Liver (tissue), 9 donors: ENCODE results near the gene PRIM2. TPM values are rescaled to one million over a fixed set of nuclear protein-coding genes. Genes with fewer than 3 reads are reported as not detected.
"Not testable (repeated sequence)": the region's sequence is repeated elsewhere in the genome, so short reads cannot be mapped to it uniquely, and the experiment has no call there.

Experiments used
- DNase-seq: peaks from one replicate; pipeline ENCODE4 v3.0.0-alpha.2; 2017; ENCODE audit warnings: low spot score
- H3K27ac ChIP-seq, 2 donors: one replicate each; pipeline ENCODE4 v1.7.0; 2013; ENCODE audit warnings: inconsistent platforms in 2 of 2, low read length in 2 of 2, control low read depth in 1 of 2, low read depth in 1 of 2, mild to moderate bottlenecking in 1 of 2
- H3K27me3 ChIP-seq, 4 donors: one replicate each; pipeline versions ENCODE4 v1.6.1 to v1.7.0; 2013; ENCODE audit warnings: low read length in 3 of 4, inconsistent platforms in 1 of 4, mild to moderate bottlenecking in 1 of 4, moderate library complexity in 1 of 4; ENCODE audit not compliant: control insufficient read depth in 4 of 4, insufficient read depth in 4 of 4
- H3K36me3 ChIP-seq, 4 donors: one replicate each; pipeline versions ENCODE4 v1.6.1 to v1.7.0; 2013; ENCODE audit warnings: low read length in 3 of 4, mild to moderate bottlenecking in 3 of 4, low read depth in 1 of 4, moderate library complexity in 1 of 4; ENCODE audit not compliant: control insufficient read depth in 4 of 4, insufficient read depth in 3 of 4
- H3K4me1 ChIP-seq, 4 donors: one replicate each; pipeline versions ENCODE4 v1.6.1 to v1.7.0; 2013; ENCODE audit warnings: low read length in 3 of 4, mild to moderate bottlenecking in 3 of 4, moderate library complexity in 1 of 4; ENCODE audit not compliant: control insufficient read depth in 4 of 4, insufficient read depth in 4 of 4
- H3K4me3 ChIP-seq, 3 donors: one replicate each; pipeline versions ENCODE4 v1.6.1 to v1.7.0; 2013; ENCODE audit warnings: low read length in 3 of 3, control low read depth in 1 of 3, low read depth in 1 of 3, mild to moderate bottlenecking in 1 of 3
- H3K9ac ChIP-seq, 2 donors: one replicate each; pipeline ENCODE4 v1.7.0; 2013; ENCODE audit warnings: low read length in 2 of 2, mild to moderate bottlenecking in 2 of 2, moderate library complexity in 2 of 2, control low read depth in 1 of 2, low read depth in 1 of 2
- H3K9me3 ChIP-seq, 4 donors: one replicate each; pipeline versions ENCODE4 v1.6.1 to v1.7.0; 2013; ENCODE audit warnings: low read length in 3 of 4; ENCODE audit not compliant: control insufficient read depth in 4 of 4
- WGBS: extraction: QIAGEN DNeasy Blood & Tissue Kit; methylation state at CpG from one replicate; pipeline ENCODE4 v1.1.7; 2013; 5-methylcytosine and 5-hydroxymethylcytosine counted together
- polyA plus RNA-seq, 2 donors: library from polyadenylated mRNA; stranded (reverse) in 1 of 2; unstranded in 1 of 2; fragments of 200-250 nt in 1 of 2; fragments of >200 nt in 1 of 2; fragmentation: Nextera tagmentation in 1 of 2; extraction: Ambion mirVana in 1 of 2; gene quantifications; one replicate each; pipeline versions ENCODE4 v1.2.1 to v1.2.3, GENCODE V29; 2013 to 2015
- total RNA-seq, 2 donors: library from RNA; depleted of rRNA; stranded (reverse); fragments of >200 nt; gene quantifications; one replicate each; pipeline ENCODE4 v1.2.3, GENCODE V29; 2014
- donor health status: healthy.
- donor health status: healthy.
- donor health status: healthy.
- donor health status: healthy.
- donor health status: healthy.

PRIM2 gene
- total and polyA plus RNA-seq, 4 donors, result 1.6 to 13.0 (median 3.5) TPM

GRCh38 chr6:57475656-57476055 is 158.2 kb downstream of the PRIM2 start:
- H3K4me3 ChIP-seq, H3K36me3 ChIP-seq, H3K9ac ChIP-seq, H3K27me3 ChIP-seq, H3K27ac ChIP-seq, H3K4me1 ChIP-seq, DNase-seq, H3K9me3 ChIP-seq: not testable (repeated sequence)
- 93% methylated on average over 2 of the region's 2 CpGs for WGBS

- H3K9me3 ChIP-seq, H3K9ac ChIP-seq, H3K36me3 ChIP-seq, H3K4me3 ChIP-seq, H3K4me1 ChIP-seq, H3K27me3 ChIP-seq, H3K27ac ChIP-seq, DNase-seq: not testable (repeated sequence)
These were observed 162.8 kb downstream of the PRIM2 start for GRCh38 chr6:57480194-57480593.

GRCh38 chr6:57481121-57481520 is 163.7 kb downstream of the PRIM2 start:
- not testable (repeated sequence) for H3K9ac ChIP-seq, H3K36me3 ChIP-seq, H3K9me3 ChIP-seq, H3K4me1 ChIP-seq, H3K4me3 ChIP-seq, DNase-seq, H3K27ac ChIP-seq, H3K27me3 ChIP-seq
- 97% methylated on average over 1 of the region's 1 CpG for WGBS

- not testable (repeated sequence) for H3K27me3 ChIP-seq, H3K4me1 ChIP-seq, H3K9me3 ChIP-seq, DNase-seq, H3K4me3 ChIP-seq, H3K9ac ChIP-seq, H3K27ac ChIP-seq, H3K36me3 ChIP-seq
- WGBS, result 90% methylated on average over 4 of the region's 4 CpGs
These were observed 165.0 kb downstream of the PRIM2 start for GRCh38 chr6:57482471-57482870.

GRCh38 chr6:57486494-57487081 is 169.2 kb downstream of the PRIM2 start:
- WGBS, result 91% methylated on average over 4 of the region's 4 CpGs

GRCh38 chr6:57488551-57488950 is 171.1 kb downstream of the PRIM2 start:
- H3K9me3 ChIP-seq, H3K4me1 ChIP-seq, H3K36me3 ChIP-seq, H3K27me3 ChIP-seq, DNase-seq, H3K4me3 ChIP-seq, H3K9ac ChIP-seq, H3K27ac ChIP-seq: not testable (repeated sequence)
- 89% methylated on average over 3 of the region's 3 CpGs for WGBS

More at GRCh38 chr6:57486494-57487081, 169.2 kb downstream of the PRIM2 start:
- not testable (repeated sequence) for DNase-seq, H3K36me3 ChIP-seq, H3K9me3 ChIP-seq, H3K4me3 ChIP-seq, H3K27ac ChIP-seq, H3K27me3 ChIP-seq, H3K4me1 ChIP-seq, H3K9ac ChIP-seq

GRCh38 chr6:57489887-57490286 is 172.5 kb downstream of the PRIM2 start:
- H3K27ac ChIP-seq, H3K9ac ChIP-seq, H3K36me3 ChIP-seq, H3K4me3 ChIP-seq, DNase-seq, H3K27me3 ChIP-seq, H3K9me3 ChIP-seq, H3K4me1 ChIP-seq: not testable (repeated sequence)

GRCh38 chr6:57491795-57492194 is 174.4 kb downstream of the PRIM2 start:
- WGBS, result 98% methylated on average over 7 of the region's 7 CpGs
- not testable (repeated sequence) for DNase-seq, H3K9ac ChIP-seq, H3K9me3 ChIP-seq, H3K4me3 ChIP-seq, H3K4me1 ChIP-seq, H3K27ac ChIP-seq, H3K36me3 ChIP-seq, H3K27me3 ChIP-seq

GRCh38 chr6:57496251-57496650 is 178.8 kb downstream of the PRIM2 start:
- not testable (repeated sequence) for H3K9ac ChIP-seq, H3K4me3 ChIP-seq, H3K36me3 ChIP-seq, H3K27ac ChIP-seq, DNase-seq, H3K4me1 ChIP-seq, H3K27me3 ChIP-seq, H3K9me3 ChIP-seq
- WGBS, result 96% methylated on average over 2 of the region's 2 CpGs
